Parathyroid adenoma (tissue), 2 donors: Measurements from ENCODE around the gene LCN15.

ENCODE experiments used
- H2AFZ ChIP-seq: fragments of 300-600 bp; sonication (generic); one replicate; pipeline ENCODE4 v1.7.0; 2017; ENCODE audit warnings: antibody characterized with exemption, mild to moderate bottlenecking
- H3K27ac ChIP-seq: fragments of 300-600 bp; sonication (generic); one replicate; pipeline ENCODE4 v1.7.0; 2017
- H3K27me3 ChIP-seq: fragments of 300-600 bp; sonication (generic); one replicate; pipeline ENCODE4 v1.7.0; 2017; ENCODE audit warnings: low read length; ENCODE audit not compliant: control insufficient read depth, insufficient read depth
- H3K36me3 ChIP-seq: fragments of 300-600 bp; sonication (generic); one replicate; pipeline ENCODE4 v1.7.0; 2017; ENCODE audit warnings: low read length; ENCODE audit not compliant: control insufficient read depth, insufficient read depth
- H3K4me1 ChIP-seq: fragments of 300-600 bp; sonication (generic); one replicate; pipeline ENCODE4 v1.7.0; 2017; ENCODE audit warnings: control low read depth
- H3K4me2 ChIP-seq: fragments of 300-600 bp; sonication (generic); one replicate; pipeline ENCODE4 v1.7.0; 2017; ENCODE audit warnings: low read length
- H3K4me3 ChIP-seq: fragments of 300-600 bp; sonication (generic); one replicate; pipeline ENCODE4 v1.7.0; 2017; ENCODE audit warnings: low read depth, low read length
- H3K79me2 ChIP-seq: fragments of 300-600 bp; sonication (generic); one replicate; pipeline ENCODE4 v1.7.0; 2017; ENCODE audit warnings: control low read depth
- H3K9ac ChIP-seq: fragments of 300-600 bp; sonication (generic); one replicate; pipeline ENCODE4 v1.7.0; 2017; ENCODE audit warnings: mild to moderate bottlenecking
- H3K9me3 ChIP-seq: fragments of 300-600 bp; sonication (generic); one replicate; pipeline ENCODE4 v1.7.0; 2017; ENCODE audit warnings: low read length; ENCODE audit not compliant: control insufficient read depth
- CTCF ChIP-seq: fragments of 300-600 bp; sonication (generic); IDR thresholded peaks from one replicate; pipeline ENCODE4 v1.7.0; 2017; ENCODE audit warnings: antibody characterized with exemption, mild to moderate bottlenecking
- donor health status: primary hyperparathyroidism.

Gene LCN15

GRCh38 chr9:136794281-136794999 lies 30.1 kb upstream of the LCN15 start:
- Histone ChIP-seq H3K9me3 (no peaks in the 10 kb centered on the region), H3K9ac (no peak overlapping the region), H3K27ac (no peak overlapping the region), H3K4me3 (no peak overlapping the region), H3K27me3 (no peaks in the 10 kb centered on the region), H2AFZ (no peak overlapping the region), H3K4me2 (no peak overlapping the region), H3K36me3 (no peaks in the 10 kb centered on the region), H3K4me1 (peaks cover 7% of the 10 kb centered on the region), H3K79me2 (no peaks in the 10 kb centered on the region)
- TF ChIP-seq CTCF = no peak

- no peaks in the 10 kb centered on the region for H3K36me3 ChIP-seq
- H3K9me3 ChIP-seq = no peaks in the 10 kb centered on the region
- TF ChIP-seq CTCF = no peak
- no peak overlapping the region for H3K27ac ChIP-seq
- no peak overlapping the region for H3K4me3 ChIP-seq
- H3K27me3 ChIP-seq = no peaks in the 10 kb centered on the region
- no peak overlapping the region for H2AFZ ChIP-seq
- H3K4me2 ChIP-seq = no peak overlapping the region
- no peaks in the 10 kb centered on the region for H3K79me2 ChIP-seq
- H3K4me1 ChIP-seq = peaks cover 7% of the 10 kb centered on the region
- no peak overlapping the region for H3K9ac ChIP-seq
Measured at GRCh38 chr9:136793086-136793946, 29.0 kb upstream of the LCN15 start.

GRCh38 chr9:136792321-136793085 lies 28.2 kb upstream of the LCN15 start:
- Histone ChIP-seq H3K9ac (no peak overlapping the region), H2AFZ (no peak overlapping the region), H3K27ac (no peak overlapping the region), H3K36me3 (no peaks in the 10 kb centered on the region), H3K27me3 (no peaks in the 10 kb centered on the region), H3K9me3 (no peaks in the 10 kb centered on the region), H3K4me2 (no peak overlapping the region), H3K79me2 (no peaks in the 10 kb centered on the region), H3K4me1 (peaks cover 7% of the 10 kb centered on the region), H3K4me3 (no peak overlapping the region)
- TF ChIP-seq CTCF = no peak

- Histone ChIP-seq H3K27me3 (no peaks in the 10 kb centered on the region), H3K4me2 (peak overlapping the region; percentile 99), H3K27ac (peak overlapping the region; percentile 95), H3K79me2 (no peaks in the 10 kb centered on the region), H3K36me3 (no peaks in the 10 kb centered on the region), H3K4me1 (peaks cover 7% of the 10 kb centered on the region), H2AFZ (peak overlapping the region; percentile 83), H3K9ac (peak overlapping the region; percentile 37), H3K4me3 (peak overlapping the region; percentile 97), H3K9me3 (no peaks in the 10 kb centered on the region)
- TF ChIP-seq CTCF = peak; percentile 86
Measured at GRCh38 chr9:136791516-136792276, 27.4 kb upstream of the LCN15 start.
